ENCODE results near the gene ADCY5.

Gene ADCY5

DNA sequence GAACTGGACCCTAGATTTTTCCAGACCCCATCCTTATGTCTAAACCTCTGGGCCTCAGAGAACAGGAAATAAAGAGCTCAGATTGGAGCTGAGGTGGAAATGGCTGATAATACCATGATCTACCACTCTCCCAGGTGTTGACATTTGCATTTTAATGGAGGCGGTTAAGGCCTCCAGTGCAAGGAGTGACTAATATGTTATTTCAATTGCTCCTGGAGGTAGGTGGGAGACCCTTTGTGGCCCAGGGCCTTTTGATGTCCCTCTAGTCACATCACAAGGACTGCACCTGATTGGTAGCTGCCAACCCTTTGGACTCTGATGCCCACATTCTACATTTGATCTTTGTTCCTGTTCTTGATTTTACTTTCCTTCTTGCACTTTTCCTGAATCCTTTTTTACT lies 9.0 kb upstream of the ADCY5 start:
- DNase-seq, result no peak

DNA sequence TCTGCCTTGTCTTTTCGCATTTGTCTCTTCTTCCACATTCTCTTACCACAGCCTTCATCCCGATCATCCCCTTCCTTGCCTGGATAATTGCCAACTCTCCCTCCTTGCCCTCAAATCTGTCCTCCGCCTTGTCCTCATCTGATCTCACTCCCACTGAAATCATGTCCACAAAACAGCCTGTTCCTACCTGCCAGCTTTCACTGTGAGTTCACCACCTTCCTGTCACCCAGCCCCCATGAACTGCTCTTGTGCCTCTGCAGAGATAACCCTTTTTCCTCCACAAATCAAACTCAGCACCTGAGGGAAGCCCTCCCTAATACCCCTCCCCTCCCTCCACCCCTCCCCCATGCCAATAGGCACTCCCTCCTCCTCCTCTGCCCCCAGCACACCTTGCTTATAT lies 4.8 kb upstream of the ADCY5 start:
- DNase-seq, result no peak

DNA sequence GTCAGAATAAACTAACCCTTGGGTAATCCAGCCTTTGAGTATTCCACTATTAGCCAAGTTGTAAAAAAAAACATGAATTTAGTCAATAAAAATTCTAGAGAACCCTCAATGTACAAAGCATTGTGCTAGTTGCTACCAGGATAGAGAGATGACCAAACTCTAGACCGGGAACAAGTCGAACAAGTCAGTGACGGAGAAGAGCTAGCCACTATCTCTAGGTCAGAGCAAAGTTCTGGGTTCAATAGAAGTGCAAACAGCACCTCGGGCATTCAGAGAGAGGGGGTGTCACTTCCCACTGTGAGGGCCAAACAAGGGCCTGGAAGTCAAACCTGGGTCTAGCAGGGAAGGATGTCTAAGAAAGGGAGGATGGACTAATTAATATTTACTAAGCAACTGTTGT lies 2.3 kb upstream of the ADCY5 start:
- DNase-seq, result no peak

DNA sequence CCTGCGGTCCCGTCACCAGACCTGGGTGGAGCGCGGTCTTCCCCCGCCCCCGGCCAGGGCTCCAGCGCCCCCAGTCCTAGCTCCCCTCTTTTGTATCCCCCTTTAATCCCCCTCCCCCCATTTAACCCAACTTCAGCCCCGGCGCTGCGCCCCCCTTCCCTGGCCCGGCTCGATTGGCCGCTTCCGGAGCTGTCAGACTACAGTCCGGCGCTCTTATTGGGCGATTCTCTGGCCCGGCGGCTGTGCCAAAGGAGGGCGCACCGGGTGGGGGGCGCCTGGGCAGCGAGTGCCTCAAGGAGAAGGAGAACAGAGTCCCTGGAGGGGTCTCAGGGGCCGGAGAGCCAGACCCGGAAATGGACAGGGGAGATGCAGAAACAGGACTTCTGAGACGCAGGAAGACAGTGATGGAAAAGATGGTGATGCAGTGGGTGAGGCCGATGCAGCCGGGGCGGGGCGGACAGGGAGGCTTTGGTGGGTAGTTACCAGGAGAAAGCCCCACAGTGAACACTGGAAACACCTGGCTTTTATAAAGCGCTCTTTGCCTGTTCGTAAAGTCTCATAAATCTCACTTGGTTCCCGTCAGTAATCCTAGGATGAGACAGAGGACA lies 1.2 kb upstream of the ADCY5 start:
- DNase-seq, result no peak

DNA sequence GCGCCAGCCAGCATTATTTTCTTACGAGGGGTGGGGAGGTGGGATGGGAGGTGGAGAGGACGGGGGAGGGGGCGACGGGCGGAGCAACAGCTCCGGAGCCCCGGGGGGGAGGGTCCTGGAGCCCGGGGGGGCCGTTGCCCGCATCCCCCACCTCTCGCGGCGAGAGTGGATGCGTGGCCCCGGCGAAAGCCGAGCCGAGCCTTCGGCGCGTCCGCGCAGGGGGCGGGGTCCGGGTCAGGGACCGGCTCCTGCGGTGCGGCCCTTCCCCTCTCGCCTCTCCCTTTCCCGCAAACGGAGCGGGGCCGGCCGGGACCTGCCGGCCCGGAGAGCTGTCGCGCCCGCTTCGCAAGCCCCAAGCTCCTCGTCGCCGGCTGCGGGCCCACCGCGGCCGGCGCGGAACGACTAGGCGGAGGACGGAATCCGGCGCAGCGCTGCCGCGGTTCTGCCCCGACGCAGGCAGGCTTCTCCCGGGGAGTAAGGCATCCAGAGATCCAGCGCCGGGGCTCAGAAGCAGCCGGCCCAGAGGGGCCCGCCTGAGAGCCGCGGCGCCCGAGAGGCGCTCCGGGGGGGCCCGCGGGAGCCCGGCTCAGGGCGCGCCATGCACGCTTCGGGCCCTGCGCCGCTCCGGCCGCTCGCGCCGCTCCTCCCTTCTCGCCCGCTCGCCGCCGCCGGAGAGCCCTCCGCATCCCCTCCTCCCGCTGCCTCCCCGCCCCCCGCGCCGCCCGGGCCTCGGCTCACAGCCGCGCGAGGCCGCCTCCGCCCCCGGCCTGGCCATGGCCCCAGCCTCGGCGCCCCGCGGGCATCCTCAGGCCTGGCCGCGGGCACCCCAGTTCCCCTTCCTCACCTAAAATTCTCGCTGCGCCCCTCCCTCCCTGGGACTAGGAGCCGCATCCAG lies 459 bp upstream of the ADCY5 start:
- no peak for DNase-seq

DNA sequence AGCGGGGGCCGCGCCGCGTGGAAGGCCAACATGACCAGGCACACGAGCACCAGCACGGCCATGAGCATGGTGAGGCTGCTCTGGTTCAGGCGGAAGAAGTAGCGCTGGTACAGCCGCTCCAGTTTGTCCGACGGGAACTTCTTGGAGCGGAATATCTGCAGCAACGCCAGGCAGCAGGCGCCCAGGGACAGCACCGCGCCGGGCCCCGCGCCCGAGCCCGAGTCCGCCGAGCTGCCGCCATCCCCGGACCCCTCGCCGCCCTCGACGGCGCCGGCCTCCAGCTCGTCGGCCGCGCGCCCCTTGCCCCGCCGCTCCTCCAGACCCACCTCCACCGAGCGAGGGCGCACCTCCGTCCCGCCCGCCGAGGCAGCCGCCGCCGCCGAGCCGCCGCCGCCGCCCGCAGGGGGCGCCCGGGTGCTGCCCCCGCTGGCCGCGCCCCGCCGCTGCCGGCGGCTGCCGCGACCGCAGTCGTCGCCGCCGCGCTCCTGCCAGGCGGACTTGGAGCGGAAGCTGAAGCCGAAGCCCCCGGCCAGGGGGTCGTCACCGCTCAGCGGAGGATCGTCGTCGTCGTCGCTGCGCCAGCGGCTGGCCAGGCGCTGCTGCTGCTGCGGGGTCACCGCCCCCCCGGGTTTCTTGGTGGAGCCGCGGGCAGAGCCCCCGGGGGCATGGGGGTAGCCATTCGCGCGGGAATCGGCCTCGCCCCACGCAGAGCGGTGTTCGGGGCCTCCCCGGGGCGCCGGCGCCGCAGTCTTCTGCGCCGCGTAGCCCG lies 957 bp downstream of the ADCY5 start:
- peak in 1 of 4 experiments; percentile 10 for DNase-seq

DNA sequence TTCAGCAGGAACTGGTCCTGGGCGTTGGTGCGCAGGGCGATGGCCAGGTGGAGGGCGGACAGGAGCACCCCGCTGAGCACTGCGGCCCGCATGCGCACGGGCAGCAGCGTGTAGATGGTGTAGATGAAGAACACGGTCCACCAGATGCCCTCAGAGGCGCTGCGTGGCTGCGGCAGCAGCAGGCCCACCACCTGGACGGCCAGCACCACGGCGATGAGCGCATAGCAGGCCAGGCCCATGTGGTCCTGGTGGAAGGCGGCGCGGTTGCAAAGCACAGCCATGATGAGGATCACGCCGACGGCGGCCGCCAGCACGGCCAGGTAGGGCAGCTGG lies 1.5 kb downstream of the ADCY5 start:
- DNase-seq, result no peak

DNA sequence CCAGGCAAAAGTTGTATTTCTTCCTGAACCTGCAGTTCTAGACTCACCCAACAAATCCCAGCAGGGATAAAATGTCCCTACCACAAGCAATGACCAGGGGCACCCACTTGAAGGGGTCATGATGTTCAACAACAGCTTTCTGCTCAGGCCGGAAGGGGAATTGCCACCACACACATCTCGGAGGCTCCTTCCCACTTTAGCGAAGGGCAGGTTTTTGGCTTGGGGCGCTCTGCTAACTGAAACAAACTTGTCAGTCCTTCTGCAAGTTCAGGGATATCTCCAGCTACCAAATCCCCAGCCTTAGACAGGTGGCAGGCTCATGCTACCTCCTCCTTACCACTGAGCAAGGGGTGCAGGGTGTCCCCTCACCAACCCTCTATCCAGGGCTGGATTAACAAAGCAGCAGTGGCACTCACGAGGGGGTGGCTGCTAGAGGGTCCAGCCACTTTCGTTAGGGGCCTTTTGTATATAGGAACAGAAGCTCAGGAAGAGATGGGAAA lies 2.2 kb downstream of the ADCY5 start:
- no peak for DNase-seq

DNA sequence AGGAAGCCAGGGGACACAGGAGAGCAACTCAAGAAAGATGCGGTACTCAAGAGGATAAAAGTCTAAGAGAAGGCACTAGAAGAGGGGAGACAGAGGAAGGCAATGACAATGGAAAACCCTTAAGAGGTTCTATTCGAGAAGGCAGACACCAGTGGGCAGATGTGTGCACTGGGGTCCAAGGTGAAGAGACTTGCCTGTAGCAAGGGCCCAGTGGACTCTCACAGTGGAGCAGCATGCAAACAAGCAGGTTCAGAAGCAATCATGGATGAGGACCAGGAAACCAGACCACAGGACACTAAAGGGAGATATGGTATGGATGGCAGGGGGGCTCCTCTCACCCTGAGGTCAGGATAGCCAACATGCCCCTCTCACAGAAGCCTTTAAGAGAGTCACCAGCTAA lies 2.7 kb downstream of the ADCY5 start:
- no peak for DNase-seq

DNA sequence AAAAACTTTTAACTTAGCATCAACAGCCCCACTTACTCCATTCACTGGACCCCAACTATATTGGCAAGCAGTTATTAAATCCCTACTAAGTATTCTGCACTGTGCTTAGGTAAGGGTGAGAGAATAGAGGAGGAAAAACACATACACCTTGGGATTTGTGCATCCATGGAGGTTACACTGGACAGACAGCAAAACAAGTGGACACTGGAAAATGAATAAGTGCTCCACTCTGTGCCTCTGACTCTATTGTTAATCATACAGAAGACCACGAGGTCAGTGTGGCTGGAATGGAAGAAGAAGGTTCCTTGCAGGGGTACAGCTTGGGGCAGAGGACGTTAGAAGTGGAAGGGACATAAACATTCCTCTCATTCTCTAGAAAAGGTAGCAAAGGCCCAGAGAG lies 3.2 kb downstream of the ADCY5 start:
- DNase-seq, result no peak

DNA sequence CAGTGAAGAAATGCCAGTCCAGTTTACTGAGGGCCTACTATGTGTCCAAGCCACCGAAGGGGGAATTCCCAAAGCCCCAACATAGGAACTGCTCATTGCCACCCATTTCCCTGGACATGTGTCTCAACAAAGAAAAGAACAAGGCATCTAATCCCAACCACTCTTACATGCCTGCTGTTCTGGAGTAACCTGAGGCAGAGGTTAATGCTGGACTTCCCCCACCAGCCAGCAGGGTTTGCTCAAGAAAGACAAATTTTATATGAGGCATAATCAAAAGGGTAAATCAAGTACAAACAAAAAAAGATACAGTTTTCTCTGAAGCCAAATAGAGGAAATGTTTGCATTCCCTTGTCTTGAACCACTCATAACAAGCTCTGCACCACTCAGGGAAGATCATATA lies 4.1 kb downstream of the ADCY5 start:
- no peak for DNase-seq

DNA sequence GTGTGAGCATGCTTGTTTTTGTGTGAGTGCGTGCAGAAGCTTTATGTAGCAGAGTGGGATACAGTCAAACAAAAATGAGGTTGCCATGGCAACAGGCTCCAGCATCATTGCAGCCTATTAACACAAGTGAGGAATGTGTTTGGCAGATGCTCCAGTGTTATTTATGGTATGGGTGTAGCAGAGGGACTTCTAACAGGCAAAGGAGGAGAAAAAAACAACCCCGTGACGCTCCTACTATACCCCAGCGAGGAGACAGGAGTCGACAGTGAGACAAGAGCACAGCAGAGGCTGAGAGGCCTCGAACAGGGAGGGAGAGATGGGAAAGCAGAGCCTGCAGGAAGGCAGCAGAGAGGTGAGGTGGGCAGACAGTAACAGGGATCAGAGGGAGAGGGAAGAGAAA lies 4.9 kb downstream of the ADCY5 start:
- DNase-seq, result no peak

DNA sequence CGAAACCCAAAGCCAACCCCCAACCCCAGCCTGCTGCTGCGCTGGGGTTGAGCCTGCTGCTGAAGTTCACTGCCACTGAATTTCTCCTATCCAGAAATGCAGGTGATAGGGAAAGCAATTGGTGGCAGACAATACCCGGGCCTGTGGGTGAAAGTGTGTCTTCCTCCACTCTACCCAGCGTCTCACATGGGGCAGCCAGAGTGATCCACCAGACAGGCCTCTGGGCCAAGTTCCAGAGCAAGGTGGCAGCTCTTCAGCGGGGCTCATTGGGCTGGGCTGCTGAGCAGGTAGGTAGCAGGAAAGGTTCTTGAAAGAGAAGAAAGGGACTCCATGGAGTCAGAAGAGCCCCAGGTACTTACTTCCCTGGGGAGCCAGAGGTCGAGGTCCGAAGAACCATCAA lies 6.0 kb downstream of the ADCY5 start:
- DNase-seq, result no peak

DNA sequence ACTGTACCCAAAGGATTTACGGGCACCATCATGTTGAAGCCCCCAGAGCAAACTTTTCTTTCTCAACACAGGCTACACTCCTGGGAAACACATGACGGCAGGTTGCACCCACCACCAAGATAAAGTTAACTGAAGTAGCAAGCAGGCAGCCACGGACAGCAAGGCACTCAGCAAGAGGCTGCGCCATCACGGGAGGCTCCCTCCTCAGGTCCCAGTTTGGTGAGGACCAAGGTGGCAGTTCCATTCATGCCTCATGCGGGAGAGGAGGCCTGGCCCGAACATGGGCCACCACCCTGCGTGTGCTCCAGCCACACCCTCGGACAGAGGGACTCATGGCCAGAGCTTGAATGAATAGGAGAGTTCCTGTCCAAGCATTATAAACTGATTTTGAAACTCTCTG lies 6.8 kb downstream of the ADCY5 start:
- no peak for DNase-seq

DNA sequence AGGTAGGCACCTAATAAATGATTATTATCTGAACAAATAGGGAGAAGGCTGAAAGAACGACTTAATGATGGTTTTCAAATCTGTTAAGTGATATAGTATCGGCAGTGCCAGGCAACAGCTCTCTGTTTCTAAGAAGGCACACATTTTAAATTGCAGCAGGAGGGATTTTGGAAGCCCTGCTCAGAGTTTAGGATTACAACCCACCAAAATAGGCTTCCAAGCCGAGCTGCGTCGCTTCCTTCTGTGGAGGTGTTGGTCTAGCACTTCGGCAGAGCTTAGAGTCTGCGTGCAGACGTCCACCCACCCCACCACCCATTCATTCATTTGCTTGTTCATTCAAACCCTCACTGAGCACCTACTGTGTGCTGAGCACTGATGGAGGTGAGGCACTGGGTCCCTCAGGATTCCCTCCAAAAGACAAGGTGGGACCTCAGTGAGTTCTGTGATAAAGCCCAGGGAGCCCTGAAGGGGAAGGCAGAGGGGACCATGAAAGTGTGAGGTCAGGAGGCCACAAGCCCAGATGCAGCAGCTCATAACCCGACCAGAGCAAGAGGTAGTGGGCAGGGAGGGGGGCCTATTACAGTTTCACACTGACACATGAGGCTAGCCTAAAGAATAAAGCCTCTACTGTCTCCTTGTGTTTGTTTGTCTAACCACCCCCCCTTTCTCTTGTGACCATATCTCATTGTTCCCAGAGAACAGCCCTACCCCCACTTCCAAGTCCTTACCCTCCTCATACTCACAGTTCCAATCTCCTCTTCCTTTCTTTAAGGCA lies 8.9 kb downstream of the ADCY5 start:
- no peak for DNase-seq

DNA sequence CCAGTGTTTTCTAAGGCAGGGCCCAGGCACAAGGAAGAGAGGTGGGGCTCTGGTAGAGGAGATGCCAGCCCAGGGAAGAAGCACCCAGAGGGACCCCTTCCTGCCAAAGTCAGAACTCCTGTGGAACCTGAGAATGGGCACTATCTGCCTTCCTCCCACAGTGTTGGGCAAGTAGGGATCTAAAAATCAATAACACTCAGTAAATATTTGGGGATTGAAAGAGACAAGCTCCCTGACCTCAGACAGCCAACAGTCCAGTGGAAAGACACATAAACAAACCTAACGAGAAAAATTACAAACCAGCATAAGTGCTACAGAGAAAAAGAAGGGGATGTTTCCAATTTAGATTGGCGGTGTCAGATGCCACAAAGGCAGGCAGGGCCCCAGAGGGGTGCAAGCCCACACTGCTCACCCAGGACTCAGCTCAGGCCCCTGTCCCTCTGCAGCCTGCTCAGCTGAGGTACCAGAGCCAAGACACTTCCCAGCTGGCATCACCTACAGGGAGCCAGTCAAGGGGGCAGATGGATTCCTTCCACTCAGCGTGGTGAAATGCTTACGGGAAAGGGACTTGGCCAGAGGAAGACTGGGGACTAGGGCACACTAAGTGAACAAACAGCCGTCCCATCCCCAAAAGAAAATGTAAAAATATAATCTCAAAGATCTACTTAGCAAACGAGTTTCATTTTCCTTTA lies 15.9 kb downstream of the ADCY5 start:
- DNase-seq, result no peak

DNA sequence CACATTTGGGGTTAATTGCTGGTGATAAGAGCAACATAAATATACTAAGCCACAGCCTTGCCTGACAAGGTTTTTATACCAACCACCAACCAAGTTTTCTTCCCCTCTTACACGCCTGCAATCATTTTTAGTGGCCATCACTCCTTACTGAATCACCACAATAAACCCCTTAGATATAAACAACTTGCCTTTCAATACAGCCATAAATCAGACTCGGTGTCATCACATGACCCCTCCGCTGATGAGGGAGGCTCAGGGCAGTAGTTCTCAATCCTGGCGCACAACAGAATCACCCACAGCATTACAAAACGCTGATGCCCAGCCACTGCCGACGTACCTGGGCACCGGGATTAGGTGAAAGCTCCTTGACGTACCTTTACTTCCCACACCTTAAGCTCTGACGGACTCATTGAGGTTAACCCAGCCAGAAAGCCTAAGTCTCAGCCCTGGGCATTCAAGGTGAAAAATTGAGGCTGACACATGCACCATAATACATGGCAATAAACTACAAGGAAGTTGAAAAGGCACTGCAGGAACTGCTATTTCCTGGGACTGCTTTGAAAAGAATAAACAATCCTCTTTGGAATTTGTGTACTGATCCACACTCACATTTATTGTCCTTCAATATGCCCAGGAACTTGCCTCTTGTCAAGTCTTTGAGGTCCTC lies 17.1 kb downstream of the ADCY5 start:
- DNase-seq, result no peak

DNA sequence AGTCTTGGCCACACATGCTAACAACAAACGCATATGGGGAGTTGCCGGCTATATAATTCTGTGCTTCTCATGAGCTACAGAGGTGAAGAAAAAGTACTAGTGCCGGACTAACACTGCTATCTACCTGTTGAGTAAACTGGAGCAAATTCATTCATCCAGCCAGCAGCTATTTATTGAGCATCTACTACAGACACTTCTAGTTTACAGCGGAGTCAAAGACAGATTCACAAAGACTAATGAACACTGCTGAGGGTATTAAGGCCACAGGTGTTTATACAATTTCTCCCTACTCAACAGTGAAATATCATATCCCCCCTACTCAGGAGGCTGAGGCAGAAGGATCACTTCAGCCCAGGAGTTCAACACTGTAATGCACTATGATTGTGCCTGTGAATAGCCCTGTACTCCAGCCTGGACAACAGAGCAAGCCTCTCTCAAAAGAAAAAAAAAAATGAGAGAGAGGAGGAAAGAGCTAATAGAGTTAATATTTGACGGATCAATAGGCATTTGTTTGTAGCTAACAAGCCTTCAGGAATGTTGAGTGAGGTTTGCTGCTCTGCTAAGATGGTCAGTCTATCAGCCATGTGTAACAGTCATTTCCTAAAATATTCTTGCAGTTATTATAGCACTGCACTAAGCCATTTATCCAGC lies 17.8 kb downstream of the ADCY5 start:
- no peak for DNase-seq

DNA sequence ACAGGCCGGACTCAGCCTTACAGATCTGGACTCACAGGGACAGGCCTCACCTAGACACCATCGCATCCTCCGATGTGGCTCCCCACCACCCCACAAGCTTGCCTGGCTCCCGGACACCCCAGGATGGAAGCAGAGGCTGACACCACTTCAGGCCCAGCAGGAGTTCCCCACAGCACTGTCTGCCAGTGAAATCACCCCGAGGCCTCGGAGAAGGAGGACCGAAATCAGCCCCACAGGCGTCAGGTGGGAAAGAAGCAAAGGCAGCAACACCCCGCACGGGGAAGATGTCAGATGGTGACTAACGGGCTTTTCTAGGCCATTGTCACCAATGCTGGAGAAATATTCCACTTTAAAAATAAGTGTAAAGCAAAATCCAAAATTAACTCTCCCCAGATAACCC lies 18.6 kb downstream of the ADCY5 start:
- no peak for DNase-seq

DNA sequence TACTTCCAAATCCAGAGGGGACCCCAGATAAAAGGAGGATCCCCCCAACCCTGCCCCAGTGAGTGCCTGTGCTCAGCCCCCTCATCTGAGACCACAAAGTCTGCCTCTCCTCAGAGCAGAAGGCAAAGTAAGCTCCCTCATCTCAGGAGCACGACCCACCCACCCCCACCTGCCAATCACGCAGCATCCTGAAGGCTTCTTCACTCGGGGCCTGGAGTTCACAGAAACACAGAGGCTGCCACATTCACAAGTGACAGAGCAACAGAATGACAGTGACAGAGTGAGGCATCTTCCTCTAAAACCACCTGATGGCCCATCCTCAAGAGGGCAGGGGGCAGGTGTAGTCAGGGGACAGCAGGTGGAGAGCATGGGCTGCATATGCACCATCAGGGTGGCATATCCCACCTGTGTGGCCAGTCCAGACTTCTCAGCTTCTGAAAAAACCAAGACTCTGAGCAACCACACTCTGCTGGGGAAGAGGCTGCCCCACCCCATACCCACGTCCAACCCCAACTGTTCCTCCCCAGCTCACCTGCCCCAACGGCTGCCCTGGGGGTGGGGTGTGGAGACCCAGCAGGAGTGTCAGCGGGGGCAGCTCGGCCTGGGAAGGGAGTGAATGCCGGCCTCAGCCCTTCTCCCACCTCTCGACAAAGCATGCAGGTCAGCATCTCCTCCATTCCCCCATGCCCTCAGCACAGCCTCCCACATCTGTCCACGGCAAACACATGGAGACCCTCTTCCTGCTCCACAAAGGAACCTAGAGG lies 19.3 kb downstream of the ADCY5 start:
- DNase-seq, result no peak

Data from activated naive CD4-positive, alpha-beta T cell (primary cell).